Osteoblast (primary cell): ENCODE data around the gene KLF18. TPM values are rescaled to one million over a fixed set of nuclear protein-coding genes. Genes with fewer than 3 reads are reported as not detected.
"Not testable (repeated sequence)": the region's sequence is repeated elsewhere in the genome, so short reads cannot be mapped to it uniquely, and the experiment has no call there.

ENCODE experiments used
- DNase-seq: peaks from one replicate; pipeline ENCODE4 v3.0.0; 2011; ENCODE audit warnings: low spot score, mixed read lengths; ENCODE audit not compliant: insufficient read length; ENCODE audit errors: missing footprints
- H2AFZ ChIP-seq: 2 replicates; pipeline ENCODE4 v1.6.0; 2011; ENCODE audit warnings: mild to moderate bottlenecking, low read length
- H3K27ac ChIP-seq: 2 replicates; pipeline ENCODE4 v1.5.1; 2011; ENCODE audit warnings: mild to moderate bottlenecking, low read depth, low read length, moderate library complexity
- H3K27me3 ChIP-seq: 2 replicates; pipeline ENCODE4 v1.6.0; 2012; ENCODE audit warnings: mild to moderate bottlenecking, control low read depth, inconsistent platforms, low read length, moderate library complexity; ENCODE audit not compliant: insufficient read depth
- H3K36me3 ChIP-seq: 2 replicates; pipeline ENCODE4 v1.5.1; 2011; ENCODE audit warnings: mild to moderate bottlenecking, low read length, control low read depth, moderate library complexity; ENCODE audit not compliant: insufficient read depth
- H3K4me1 ChIP-seq: 2 replicates; pipeline ENCODE4 v1.5.1; 2011; ENCODE audit warnings: mild to moderate bottlenecking, low read length, control low read depth, moderate library complexity; ENCODE audit not compliant: insufficient read depth
- H3K4me2 ChIP-seq: 2 replicates; pipeline ENCODE4 v1.6.0; 2011; ENCODE audit warnings: mild to moderate bottlenecking, low read length; ENCODE audit not compliant: insufficient read depth
- H3K4me3 ChIP-seq: fragments of 200-600 bp; sonication (generic); 3 replicates; pipeline ENCODE4 v1.5.1; 2012; ENCODE audit warnings: mild to moderate bottlenecking, low read length, inconsistent platforms; ENCODE audit not compliant: insufficient read depth
- H3K79me2 ChIP-seq: 2 replicates; pipeline ENCODE4 v1.6.0; 2012; ENCODE audit warnings: mild to moderate bottlenecking, low read length, control low read depth, inconsistent platforms; ENCODE audit not compliant: insufficient read depth
- H3K9me3 ChIP-seq: 2 replicates; pipeline ENCODE4 v1.5.1; 2011; ENCODE audit warnings: low read depth, low read length, control low read depth
- H4K20me1 ChIP-seq: 2 replicates; pipeline ENCODE4 v1.6.0; 2012; ENCODE audit warnings: mild to moderate bottlenecking, low read length, control low read depth; ENCODE audit not compliant: insufficient read depth
- CTCF ChIP-seq: IDR thresholded peaks from 2 replicates; pipeline ENCODE4 v1.5.1; 2011; ENCODE audit warnings: mild to moderate bottlenecking, low read depth, low read length, moderate library complexity; ENCODE audit errors: extremely low read depth
- total RNA-seq: library from RNA; depleted of rRNA; stranded (reverse); fragments of >200 nt; gene quantifications from 2 replicates; pipeline ENCODE4 v1.2.3, GENCODE V29; 2012

Gene KLF18
- total RNA-seq, 1 donor, result not detected

- Histone ChIP-seq H3K9me3 (no peaks in the 10 kb centered on the region), H3K36me3 (no peaks in the 10 kb centered on the region), H3K79me2 (no peaks in the 10 kb centered on the region), H4K20me1 (no peaks in the 10 kb centered on the region), H3K4me1 (no peaks in the 10 kb centered on the region), H3K27me3 (no peaks in the 10 kb centered on the region), H3K27ac (no peak overlapping the region), H2AFZ (no peak overlapping the region), H3K4me3 (no peak overlapping the region), H3K4me2 (no peak overlapping the region)
- DNase-seq, result peak; percentile 55
- TF ChIP-seq CTCF, result no peak
Measured at GRCh38 chr1:44120398-44120949, 21.0 kb downstream of the KLF18 start.

- Histone ChIP-seq H2AFZ (no peak overlapping the region), H4K20me1 (no peaks in the 10 kb centered on the region), H3K36me3 (no peaks in the 10 kb centered on the region), H3K27ac (no peak overlapping the region), H3K79me2 (no peaks in the 10 kb centered on the region), H3K27me3 (no peaks in the 10 kb centered on the region), H3K4me3 (no peak overlapping the region), H3K4me1 (no peaks in the 10 kb centered on the region), H3K4me2 (no peak overlapping the region), H3K9me3 (no peaks in the 10 kb centered on the region)
- TF ChIP-seq CTCF, result no peak
- DNase-seq, result no peak
Measured at GRCh38 chr1:44119525-44119924, 21.9 kb downstream of the KLF18 start.

- H3K4me3 ChIP-seq, result no peak within 1 kb of the TSS
- no peak for DNase-seq
- H2AFZ ChIP-seq, result no peak within 1 kb of the TSS
- no peaks in the 10 kb centered on the region for H4K20me1 ChIP-seq
- TF ChIP-seq CTCF, result no peak
- H3K27ac ChIP-seq, result no peak within 1 kb of the TSS
- no peaks in the 10 kb centered on the region for H3K36me3 ChIP-seq
- H3K4me1 ChIP-seq, result no peaks in the 10 kb centered on the region
- H3K79me2 ChIP-seq, result no peaks in the 10 kb centered on the region
- H3K4me2 ChIP-seq, result no peak within 1 kb of the TSS
- H3K9me3 ChIP-seq, result no peaks in the 10 kb centered on the region
- no peaks in the 10 kb centered on the region for H3K27me3 ChIP-seq
Measured at GRCh38 chr1:44118682-44119081, 22.7 kb downstream of the KLF18 start, which contains the start of gene KLF17. TSS of gene KLF17 (plus strand) at chr1:44118821. CDS start at chr1:44118908, 87 bp downstream.

GRCh38 chr1:44117272-44117671, 24.2 kb downstream of the KLF18 start:
- H3K4me1 ChIP-seq, DNase-seq: not testable (repeated sequence)

More at GRCh38 chr1:44117272-44117671, 24.2 kb downstream of the KLF18 start:
- H2AFZ ChIP-seq, H3K36me3 ChIP-seq, H3K27ac ChIP-seq, H4K20me1 ChIP-seq, H3K79me2 ChIP-seq, H3K9me3 ChIP-seq, H3K4me3 ChIP-seq, H3K27me3 ChIP-seq, H3K4me2 ChIP-seq: not testable (repeated sequence)
